K562 (cell line): ENCODE results near the gene IBA57. TPM values are rescaled to one million over a fixed set of nuclear protein-coding genes. Genes with fewer than 3 reads are reported as not detected.

Experiments used
- ATAC-seq: fragments of 200-7000 bp; cut with Tn5 transposase; 3 replicates; pipeline ENCODE4 v1.9.1; 2020; ENCODE audit warnings: moderate library complexity
- BruUV-seq: library from RNA; stranded (reverse); fragments of 400-500 nt; replicated peaks from 2 replicates; lab custom pipeline; 2021; lab: Mats Ljungman, UMichigan
- CTCF ChIA-PET: fragments of 300-600 bp; formaldehyde crosslinking; extraction: SDS; loops from one replicate; lab custom pipeline; 2021; ENCODE audit warnings: low intra/inter-chr PET ratio; lab: Yijun Ruan, JAX
- POLR2A ChIA-PET: fragments of 300-600, 350-650 bp; sonication (Branson Sonifier 250); formaldehyde crosslinking; extraction: SDS; loops from one replicate; lab custom pipeline; 2021; ENCODE audit warnings: antibody characterized with exemption, inconsistent platforms; lab: Yijun Ruan, JAX
- DNase-seq, 4 experiments: peaks; one replicate each; pipeline versions ENCODE4 v3.0.0 to v3.0.0-alpha.2; 2011 to 2018; ENCODE audit warnings: low spot score in 3 of 4, mixed read lengths in 3 of 4; ENCODE audit errors: extremely low read depth in 1 of 4
- FAIRE-seq: peaks from 2 replicates; lab custom pipeline; 2011; peaks lifted over from hg19 to GRCh38; lab: Jason Lieb, UNC
- H2AFZ ChIP-seq: 2 replicates; pipeline ENCODE4 v1.6.0; 2011; ENCODE audit warnings: low read depth, low read length, control low read depth, inconsistent platforms
- H3K27ac ChIP-seq: fragments of 200-600 bp; 3 replicates; pipeline ENCODE4 v1.8.0; 2011; ENCODE audit warnings: low read depth, mild to moderate bottlenecking, control low read depth, inconsistent platforms, low read length, moderate library complexity, mixed read lengths; ENCODE audit errors: extremely low read depth
- H3K27me3 ChIP-seq, 2 experiments: fragments of 300-600 bp in 1 of 2; 2 replicates in 1 of 2; 3 replicates in 1 of 2; pipeline versions ENCODE4 v1.6.0 to v1.8.0; 2011; ENCODE audit warnings: inconsistent platforms in 2 of 2, low read length in 2 of 2, mild to moderate bottlenecking in 1 of 2, mixed read lengths in 1 of 2, moderate library complexity in 1 of 2; ENCODE audit not compliant: control insufficient read depth in 2 of 2, insufficient read depth in 2 of 2
- H3K36me3 ChIP-seq: fragments of 300-600 bp; 3 replicates; pipeline ENCODE4 v1.8.0; 2011; ENCODE audit warnings: mild to moderate bottlenecking, low read length, inconsistent platforms; ENCODE audit not compliant: control insufficient read depth, insufficient read depth
- H3K4me1 ChIP-seq, 2 experiments: fragments of 200-600 bp in 1 of 2; replicated peaks in 1 of 2; 2 replicates in 1 of 2; 3 replicates in 1 of 2; pipeline versions ENCODE4 v1.5.1 to v1.8.0; 2011; ENCODE audit warnings: inconsistent platforms in 2 of 2, low read length in 2 of 2, mild to moderate bottlenecking in 1 of 2, mixed read lengths in 1 of 2, moderate library complexity in 1 of 2; ENCODE audit not compliant: control insufficient read depth in 2 of 2, insufficient read depth in 2 of 2
- H3K4me2 ChIP-seq: 2 replicates; pipeline ENCODE4 v1.6.1; 2011; ENCODE audit warnings: low read length, control low read depth, inconsistent platforms, mixed read lengths; ENCODE audit not compliant: insufficient read depth
- H3K4me3 ChIP-seq: fragments of 200-600 bp; sonication (generic), shearing (Covaris generic); 2 replicates; pipeline ENCODE4 v1.5.1; 2016; ENCODE audit warnings: control low read depth, inconsistent platforms
- H3K79me2 ChIP-seq: fragments of 200-600 bp; 3 replicates; pipeline ENCODE4 v1.8.0; 2011; ENCODE audit warnings: low read length, inconsistent platforms; ENCODE audit not compliant: control insufficient read depth, insufficient read depth
- H3K9ac ChIP-seq, 2 experiments: 2 replicates each; pipeline versions ENCODE4 v1.6.0 to v1.6.1; 2011; ENCODE audit warnings: low read depth in 2 of 2, low read length in 2 of 2, control low read depth in 1 of 2, inconsistent platforms in 1 of 2, mild to moderate bottlenecking in 1 of 2, mixed read lengths in 1 of 2; ENCODE audit not compliant: insufficient read depth in 1 of 2
- H3K9me1 ChIP-seq: one replicate; pipeline ENCODE4 v1.6.0; 2011; ENCODE audit warnings: inconsistent platforms, mild to moderate bottlenecking, low read length, moderate library complexity; ENCODE audit not compliant: control insufficient read depth, insufficient read depth
- H3K9me3 ChIP-seq: replicated peaks from 2 replicates; pipeline ENCODE4 v1.5.1; 2011; ENCODE audit warnings: low read depth, low read length, inconsistent platforms; ENCODE audit not compliant: control insufficient read depth, insufficient read depth
- H4K20me1 ChIP-seq: replicated peaks from 2 replicates; pipeline ENCODE4 v1.6.1; 2011; ENCODE audit warnings: low read length, inconsistent platforms, mixed read lengths; ENCODE audit not compliant: control insufficient read depth, insufficient read depth
- BCOR ChIP-seq: fragments of 450-650 bp; IDR thresholded peaks from 2 replicates; pipeline ENCODE4 v1.6.1; 2016
- CREB5 ChIP-seq: fragments of 250-450 bp; sonication (Bioruptor Pico); IDR thresholded peaks from 2 replicates; pipeline ENCODE4 v1.5.0; 2020; ENCODE audit warnings: mild to moderate bottlenecking
- ELK3 ChIP-seq: fragments of 450-650 bp; formaldehyde crosslinking; IDR thresholded peaks from 2 replicates; pipeline ENCODE4 v1.4.0; 2020; ENCODE audit warnings: mild to moderate bottlenecking
- HMG20B ChIP-seq: fragments of 250-450 bp; sonication (Bioruptor Pico); IDR thresholded peaks from 2 replicates; pipeline ENCODE4 v1.5.0; 2021; ENCODE audit warnings: mild to moderate bottlenecking
- IRF1 ChIP-seq: sonication (generic); formaldehyde crosslinking; IDR thresholded peaks from 2 replicates; pipeline ENCODE4 v1.8.0; 2022; ENCODE audit warnings: missing genetic modification reagents, mild to moderate bottlenecking, borderline replicate concordance
- KDM5B ChIP-seq: fragments of 200-600 bp; sonication (generic); IDR thresholded peaks from 2 replicates; pipeline ENCODE4 v1.6.1; 2012; ENCODE audit warnings: low read depth, mild to moderate bottlenecking, moderate library complexity, low read length, control low read depth, inconsistent platforms; ENCODE audit not compliant: insufficient replicate concordance
- LCOR ChIP-seq: sonication (generic); formaldehyde crosslinking; IDR thresholded peaks from 2 replicates; pipeline ENCODE4 v1.8.0; 2022; ENCODE audit warnings: mild to moderate bottlenecking, missing genetic modification reagents
- MBD1 ChIP-seq: fragments of 250-450 bp; sonication (Bioruptor Pico); IDR thresholded peaks from 2 replicates; pipeline ENCODE4 v1.8.0; 2022; ENCODE audit warnings: inconsistent platforms
- SMARCC2 ChIP-seq: fragments of 450-650 bp; IDR thresholded peaks from 2 replicates; pipeline ENCODE4 v1.6.1; 2017; ENCODE audit warnings: antibody characterized with exemption, moderate library complexity, mild to moderate bottlenecking, low read depth
- XRCC3 ChIP-seq: fragments of 450-650 bp; IDR thresholded peaks from 2 replicates; pipeline ENCODE4 v1.6.1; 2017; ENCODE audit warnings: mild to moderate bottlenecking, moderate library complexity
- ZBTB8A ChIP-seq: fragments of 450-650 bp; IDR thresholded peaks from 2 replicates; pipeline ENCODE4 v1.6.1; 2018; ENCODE audit warnings: mild to moderate bottlenecking, moderate library complexity; ENCODE audit not compliant: partially characterized antibody
- ZHX1 ChIP-seq: fragments of 150-350 bp; conservative IDR thresholded peaks from 2 replicates; pipeline ENCODE4 v1.6.1; 2014; ENCODE audit warnings: low read length
- ZKSCAN3 ChIP-seq: fragments of 250-450 bp; sonication (Bioruptor Pico); IDR thresholded peaks from 2 replicates; pipeline ENCODE4 v1.4.0; 2020
- ZNF133 ChIP-seq: fragments of 250-450 bp; sonication (Bioruptor Pico); IDR thresholded peaks from 2 replicates; pipeline ENCODE4 v1.4.0; 2020; ENCODE audit warnings: mild to moderate bottlenecking
- ZNF134 ChIP-seq: fragments of 250-450 bp; sonication (Bioruptor Pico); conservative IDR thresholded peaks from 2 replicates; pipeline ENCODE4 v1.4.0; 2020
- WGBS: fragments of 100-300 bp; shearing (Covaris generic); methylation state at CpG from one replicate; pipeline ENCODE4 v1.1.6; 2016; ENCODE audit warnings: low coverage, mixed read lengths; ENCODE audit not compliant: insufficient coverage; ENCODE audit errors: missing lambda C conversion rate; 5-methylcytosine and 5-hydroxymethylcytosine counted together
- in situ Hi-C: fragments of 300-500 bp; cut with MboI; formaldehyde crosslinking; loops from 4 replicates; pipeline ENCODE4 v1.15.0; 2018; ENCODE audit warnings: inconsistent platforms, mixed read lengths
- intact Hi-C: fragments of 100-400 bp; cut with micrococcal nuclease; formaldehyde crosslinking; loops from 2 replicates; pipeline ENCODE4 v1.14.2; 2022
- polyA plus RNA-seq, 8 experiments: library from polyadenylated mRNA; depleted of rRNA in 4 of 8; stranded (reverse) in 5 of 8; unstranded in 3 of 8; fragments of >200 nt; fragmentation: Nextera tagmentation in 2 of 8; fragmentation: Illumina TruSeq in 1 of 8; extraction: Ambion mirVana in 2 of 8; extraction: Trizol in 1 of 8; gene quantifications; 2 replicates each; pipeline versions ENCODE4 v1.2.1 to v1.2.3, GENCODE V29; 2011 to 2014; ENCODE audit warnings: inconsistent platforms in 1 of 8, missing spikeins in 1 of 8
- total RNA-seq, 7 experiments: library from RNA; depleted of rRNA in 6 of 7; stranded (reverse); fragments of >200 nt in 6 of 7; fragmentation: Illumina TruSeq in 2 of 7; extraction: Trizol in 2 of 7; gene quantifications; 2 replicates each; pipeline versions ENCODE4 v1.2.1 to v1.2.3, GENCODE V29; 2011 to 2021; ENCODE audit warnings: low replicate concordance in 1 of 7

The IBA57 gene
- total and polyA plus RNA-seq, 9 of the 15 experiments (the other 6 are each of a cell fraction or from before 2014, with no cell fraction given) = 0.77 to 15.5 (median 2.7) TPM

DNA sequence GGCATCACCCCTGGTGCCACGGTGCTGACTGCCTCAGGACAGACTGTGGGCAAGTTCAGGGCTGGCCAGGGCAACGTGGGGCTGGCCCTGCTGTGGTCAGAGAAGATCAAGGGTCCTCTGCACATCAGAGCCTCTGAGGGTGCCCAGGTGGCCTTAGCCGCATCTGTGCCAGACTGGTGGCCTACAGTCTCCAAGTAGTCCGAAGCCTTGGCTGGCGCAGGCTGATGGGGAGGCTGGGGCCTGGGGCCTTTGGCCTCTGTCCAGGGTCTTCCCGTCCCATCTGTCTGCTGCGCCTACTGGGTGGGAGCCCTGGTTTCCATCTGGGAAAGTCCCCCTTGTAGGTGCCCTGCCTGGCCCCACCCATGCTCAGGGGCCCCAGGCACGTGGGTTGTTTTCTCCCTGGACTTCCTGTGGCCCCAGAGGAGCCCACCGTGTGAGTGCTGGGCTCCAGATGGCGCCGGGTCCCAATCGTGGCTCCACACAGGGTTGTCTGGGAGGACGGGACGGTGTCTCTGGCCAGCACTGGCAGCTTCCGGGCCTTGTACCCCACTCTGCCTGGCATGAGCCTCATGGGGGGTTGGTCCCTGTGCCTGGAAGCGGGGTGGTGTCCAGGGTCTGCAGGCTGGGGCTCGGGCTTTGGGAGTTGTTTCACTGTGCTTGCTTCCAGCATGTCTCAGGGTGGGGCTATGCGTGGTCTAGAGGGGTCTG, 9.9 kb downstream of the IBA57 start:
- ChIA-PET CTCF (no interaction called here), POLR2A (interaction anchor here (0.5 to 3.7 kb wide), 4 partner anchors 9 to 1759 kb away, joined by 3 to 32 read pairs (median 11); partner anchors contain the start of gene IBA57)
- H3K27ac ChIP-seq = no peak overlapping the region
- H3K4me1 ChIP-seq = peaks cover 24 to 67% of the 10 kb centered on the region in 2 experiments; a peak in 4 of 5 replicates
- FAIRE-seq = no peak
- H3K9ac ChIP-seq = peak overlapping the region in 1 of 2 experiments; percentile 82; a peak in 1 of 4 replicates
- H3K79me2 ChIP-seq = peaks cover 4% of the 10 kb centered on the region; the same call in 1 of the 3 replicates
- ATAC-seq = no peak
- H3K4me3 ChIP-seq = no peak overlapping the region
- H3K9me3 ChIP-seq = no peaks in the 10 kb centered on the region
- H2AFZ ChIP-seq = no peak overlapping the region
- 84% methylated on average over 17 of the region's 18 CpGs for WGBS
- peaks cover 9% of the 10 kb centered on the region for H4K20me1 ChIP-seq
- H3K9me1 ChIP-seq = no peaks in the 10 kb centered on the region
- DNase-seq = no peak
- H3K4me2 ChIP-seq = no peak overlapping the region
- no peaks in the 10 kb centered on the region for H3K27me3 ChIP-seq
- intact Hi-C loops (no loop called here), in situ Hi-C loops (no loop called here)
- no TSS peak for BruUV-seq
- H3K36me3 ChIP-seq = peaks cover 10% of the 10 kb centered on the region; the same call in 2 of the 3 replicates
- TF ChIP-seq CREB5 (CRISPR knock-in tag) (no peak), ZNF133 (CRISPR knock-in tag) (no peak), LCOR (CRISPR knock-in tag) (no peak), KDM5B (no peak), ZBTB8A (no peak), ZKSCAN3 (CRISPR knock-in tag) (no peak), SMARCC2 (no peak), ZHX1 (no peak), MBD1 (CRISPR knock-in tag) (no peak), BCOR (no peak), XRCC3 (no peak), HMG20B (CRISPR knock-in tag) (no peak), ELK3 (CRISPR knock-in tag) (no peak), ZNF134 (no peak), IRF1 (no peak)
